ENCODE results near the gene TM7SF2. TPM values are rescaled to one million over a fixed set of nuclear protein-coding genes. Genes with fewer than 3 reads are reported as not detected.

TM7SF2 gene
- total and polyA plus RNA-seq, 2 of the 8 experiments (the other 6 are each of a cell fraction or from before 2014, with no cell fraction given) = 40.1 to 96.0 TPM

GRCh38 chr11:65147352-65148075 is 35.8 kb downstream of the TM7SF2 start:
- Histone ChIP-seq H2BK5ac (ENCODE audit: low read depth, low read length) (no peak overlapping the region), H3K9ac (replicated peaks in 1 of 4; ENCODE audit: extremely low read depth in 1 of 4, low read depth in 3 of 4, low read length in 3 of 4) (no peak overlapping the region), H4K5ac (ENCODE audit: insufficient read length, low read depth, low read length) (no peak overlapping the region), H2BK15ac (ENCODE audit: low read length) (no peak overlapping the region), H3K56ac (replicated peaks; ENCODE audit: insufficient read length, low read depth, low read length) (no peak overlapping the region), H4K8ac (ENCODE audit: extremely low read depth, insufficient read depth, low read length) (no peak overlapping the region), H3K23me2 (ENCODE audit: low read depth, low read length) (no peaks in the 10 kb centered on the region), H3K79me2 (ENCODE audit: control insufficient read depth in 1 of 2, insufficient read depth in 2 of 2, low read length in 2 of 2) (no peaks in the 10 kb centered on the region), H3K27ac (ENCODE audit: low read depth, low read length) (no peak overlapping the region), H3K4me3 (ENCODE audit: extremely low read depth in 1 of 4, insufficient read depth in 2 of 4, low read depth in 3 of 4, low read length in 4 of 4) (no peak overlapping the region), H2BK12ac (ENCODE audit: low read depth, low read length) (no peak overlapping the region), H3K79me1 (ENCODE audit: low read depth, low read length) (no peaks in the 10 kb centered on the region), H3K14ac (ENCODE audit: insufficient read length) (no peak overlapping the region), H2BK20ac (ENCODE audit: low read length) (no peak overlapping the region), H3K23ac (ENCODE audit: insufficient read length) (no peak overlapping the region), H3K4me1 (replicated peaks in 1 of 4; ENCODE audit: control insufficient read depth in 3 of 4, insufficient read depth in 4 of 4, low read length in 3 of 4) (no peaks in the 10 kb centered on the region), H4K20me1 (replicated peaks in 1 of 2; ENCODE audit: control insufficient read depth in 1 of 2, insufficient read depth in 2 of 2, low read length in 2 of 2) (no peaks in the 10 kb centered on the region), H3K4me2 (ENCODE audit: insufficient read depth in 1 of 2, low read depth in 2 of 2, low read length in 2 of 2) (no peak overlapping the region), H3K9me3 (ENCODE audit: insufficient read depth in 2 of 2, low read depth in 1 of 2, low read length in 1 of 2) (peaks cover 0 to 7% of the 10 kb centered on the region in 2 experiments; a peak in 1 of 4 replicates), H2AFZ (ENCODE audit: low read length) (no peak overlapping the region), H3K4ac (replicated peaks; ENCODE audit: insufficient read length, low read depth, low read length) (no peak overlapping the region), H3K27me3 (replicated peaks in 1 of 4; ENCODE audit: control insufficient read depth in 3 of 4, extremely low read depth in 1 of 4, insufficient read depth in 3 of 4, low read length in 3 of 4) (no peaks in the 10 kb centered on the region), H4K91ac (replicated peaks; ENCODE audit: insufficient read length, low read length) (no peak overlapping the region), H2BK120ac (replicated peaks; ENCODE audit: low read depth, low read length) (no peak overlapping the region), H3K18ac (ENCODE audit: extremely low read depth, low read length) (no peak overlapping the region), H3K36me3 (ENCODE audit: control insufficient read depth in 2 of 4, insufficient read depth in 4 of 4, low read length in 3 of 4) (no peaks in the 10 kb centered on the region), H2AK5ac (ENCODE audit: low read depth, low read length) (no peak overlapping the region)
- 83% methylated on average over 2 of the region's 2 CpGs; no CpG with 5 or more reads in 1 of the 2 experiments for WGBS, 2 experiments (ENCODE audit: extremely low coverage in 1 of 2, insufficient coverage in 1 of 2, insufficient read length in 1 of 2, insufficient replicate concordance in 2 of 2, low coverage in 1 of 2, low lambda C conversion rate in 2 of 2, missing lambda C conversion rate in 1 of 2)
- ChIA-PET POLR2A (ENCODE audit: partially characterized antibody) (interaction anchor here (0.8 to 1.0 kb wide), 2 partner anchors 10 to 169 kb away, joined by 3 to 5 read pairs; no protein-coding TSS in a partner anchor), CTCF (ENCODE audit: partially characterized antibody) (interaction anchor here (0.6 to 1.2 kb wide), 4 partner anchors 12 to 332 kb away, joined by 3 read pairs; partner anchors contain the start of gene CAPN1)
- DNase-seq (ENCODE audit: low read depth in 1 of 2, low spot score in 2 of 2) = no peak
- FAIRE-seq = no peak
- no peak for TF ChIP-seq CTBP2 (IDR thresholded peaks at IDR 0.05; ENCODE audit: borderline replicate concordance, insufficient read depth, insufficient read length, low read length)
- TF ChIP-seq SP4 (IDR thresholded peaks at IDR 0.05; ENCODE audit: low read length) = no peak
- no peak for TF ChIP-seq YY1 (IDR thresholded peaks at IDR 0.05; ENCODE audit: low read depth, low read length)
- TF ChIP-seq PHF8 (conservative IDR thresholded peaks at IDR 0.05; ENCODE audit: low read depth, low read length) = no peak
- TF ChIP-seq BRCA1 (IDR thresholded peaks at IDR 0.05; ENCODE audit: low read depth, low read length) = no peak
- TF ChIP-seq USF2 (IDR thresholded peaks at IDR 0.05; ENCODE audit: low read length) = no peak
- no peak for TF ChIP-seq EGR1 (IDR thresholded peaks at IDR 0.05; ENCODE audit: borderline replicate concordance, low read depth, low read length)
- no peak for TF ChIP-seq POU5F1 (IDR thresholded peaks at IDR 0.05; ENCODE audit: low read depth, low read length)
- no peak for TF ChIP-seq ZNF274 (IDR thresholded peaks at IDR 0.05; ENCODE audit: borderline replicate concordance, extremely low read depth, low read length)
- no peak for TF ChIP-seq RBBP5 (IDR thresholded peaks at IDR 0.05; ENCODE audit: borderline replicate concordance, low read depth, low read length)
- TF ChIP-seq EP300 (IDR thresholded peaks at IDR 0.05; ENCODE audit: borderline replicate concordance in 1 of 2, low read depth in 2 of 2, low read length in 2 of 2) = no peak
